HFF-Myc (cell line): ENCODE results near the gene PIGZ.

Experiments used
- DNase-seq: peaks from one replicate; pipeline ENCODE4 v3.0.0-alpha.2; 2011; ENCODE audit warnings: low read depth; ENCODE audit errors: extremely low read depth
- H3K4me3 ChIP-seq: replicated peaks from 2 replicates; pipeline ENCODE4 v1.5.1; 2011; ENCODE audit warnings: low read depth, mild to moderate bottlenecking, control low read depth, low read length
- CTCF ChIP-seq: IDR thresholded peaks from 2 replicates; pipeline ENCODE4 v1.5.1; 2012; ENCODE audit warnings: mild to moderate bottlenecking, low read depth, low read length, control low read depth; ENCODE audit errors: missing control alignments

PIGZ gene

GRCh38 chr3:196931157-196931556, 37.5 kb downstream of the PIGZ start:
- no peak for DNase-seq
- no peak for TF ChIP-seq CTCF
- H3K4me3 ChIP-seq, result no peak overlapping the region

DNA sequence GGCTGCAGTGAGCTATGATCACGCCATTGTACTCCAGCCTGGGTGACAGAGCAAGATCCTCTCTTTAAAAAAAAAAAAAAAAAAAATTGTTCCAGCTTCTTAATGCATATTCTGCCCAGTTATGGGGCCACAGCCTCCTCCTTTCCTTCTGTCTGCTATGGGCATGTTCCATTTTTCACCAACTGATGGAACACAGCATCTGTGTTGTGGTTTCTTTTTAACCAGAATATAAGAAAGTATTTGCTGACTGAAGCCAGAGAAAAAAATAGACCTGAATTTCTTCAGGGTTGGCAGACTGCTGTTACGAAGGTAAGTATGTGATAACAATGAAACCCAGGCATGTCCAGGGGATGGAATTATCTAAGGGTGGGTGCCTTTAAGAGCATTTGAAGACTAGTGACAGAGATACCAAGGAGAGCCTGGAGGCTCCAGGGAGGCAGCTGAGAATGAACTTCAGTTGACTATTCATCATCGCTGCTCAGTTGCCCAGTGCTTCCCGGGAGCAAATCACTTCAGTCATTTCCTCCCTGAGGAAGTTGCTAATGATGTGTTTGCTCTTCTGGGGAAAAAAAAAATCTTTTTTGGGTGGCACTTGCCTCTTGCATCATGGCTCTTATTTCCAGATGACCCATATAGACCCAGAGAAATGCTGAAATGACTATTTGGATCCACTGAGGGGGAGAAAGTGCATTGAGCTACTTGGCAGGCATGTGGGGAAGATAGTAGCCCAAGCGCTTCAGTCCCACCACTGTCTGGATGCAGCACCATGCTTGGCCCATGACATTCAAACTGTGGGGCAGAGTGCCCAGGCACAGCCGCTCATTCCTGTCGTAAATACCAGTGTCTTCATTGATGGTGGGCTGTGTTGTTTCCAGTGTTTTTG, 40.8 kb downstream of the PIGZ start:
- TF ChIP-seq CTCF, result no peak
- no peak overlapping the region for H3K4me3 ChIP-seq
- no peak for DNase-seq

DNA sequence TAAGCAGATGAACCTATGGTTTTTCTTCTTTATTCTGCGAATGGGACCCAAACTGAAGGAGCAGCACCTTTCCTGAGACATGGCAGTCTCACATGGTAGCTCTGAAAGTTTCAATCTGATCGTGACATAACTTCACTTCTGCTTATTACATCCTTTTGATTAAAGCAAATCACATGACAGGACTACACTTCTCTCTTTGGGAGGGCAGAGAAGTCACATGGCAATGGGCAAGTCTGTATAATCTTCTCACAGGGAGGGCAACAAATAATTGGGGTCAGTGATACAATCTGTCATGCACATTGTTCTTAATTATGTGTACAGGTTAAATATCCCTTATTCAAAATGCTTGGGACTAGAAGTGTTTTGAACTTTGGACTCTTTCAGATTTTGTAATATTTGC, 47.9 kb downstream of the PIGZ start:
- DNase-seq, result no peak
- TF ChIP-seq CTCF, result no peak
- no peak overlapping the region for H3K4me3 ChIP-seq

GRCh38 chr3:196918968-196919367, 49.7 kb downstream of the PIGZ start:
- no peak for TF ChIP-seq CTCF
- DNase-seq, result no peak
- H3K4me3 ChIP-seq, result no peak overlapping the region

DNA sequence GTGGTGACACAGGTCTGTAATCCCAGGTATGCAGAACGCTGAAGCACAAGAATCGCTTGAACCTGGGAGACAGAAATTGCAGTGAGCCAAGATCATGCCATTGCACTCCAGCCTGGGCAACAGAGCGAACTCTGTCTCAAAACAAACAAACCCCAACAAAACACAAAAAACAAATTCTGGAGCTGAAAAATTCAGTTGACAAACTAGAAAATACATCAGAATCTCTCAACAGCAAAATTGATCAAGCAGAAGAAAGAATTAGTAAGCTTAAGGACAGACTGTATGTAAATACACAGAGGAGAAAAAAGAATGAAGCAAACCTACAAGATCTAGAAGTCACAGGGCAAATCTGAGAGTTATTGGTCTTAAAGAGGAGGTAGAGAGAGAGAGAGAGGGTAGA, 51.6 kb downstream of the PIGZ start:
- no peak overlapping the region for H3K4me3 ChIP-seq
- DNase-seq, result no peak
- TF ChIP-seq CTCF, result no peak

DNA sequence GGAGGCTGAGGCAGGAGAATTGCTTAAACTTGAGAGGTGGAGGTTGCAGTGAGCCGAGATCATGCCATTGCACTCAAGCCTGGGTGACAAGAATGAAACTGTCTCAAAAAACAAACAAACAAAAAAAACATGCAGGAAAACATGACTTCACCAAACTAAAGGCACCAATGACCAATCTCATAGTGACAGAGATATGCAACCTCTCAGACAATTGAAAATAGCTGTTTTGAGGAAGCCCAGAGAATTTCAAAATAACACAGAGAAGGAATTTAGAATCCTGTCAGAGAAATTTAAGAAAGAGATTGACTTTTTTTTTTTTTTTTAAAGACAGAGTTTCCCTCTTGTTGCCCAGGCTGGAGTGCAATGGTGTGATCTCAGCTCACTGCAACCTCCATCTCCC, 52.4 kb downstream of the PIGZ start:
- no peak overlapping the region for H3K4me3 ChIP-seq
- DNase-seq, result no peak
- no peak for TF ChIP-seq CTCF
